ENCODE results near the gene PHF21B.

Gene PHF21B

DNA sequence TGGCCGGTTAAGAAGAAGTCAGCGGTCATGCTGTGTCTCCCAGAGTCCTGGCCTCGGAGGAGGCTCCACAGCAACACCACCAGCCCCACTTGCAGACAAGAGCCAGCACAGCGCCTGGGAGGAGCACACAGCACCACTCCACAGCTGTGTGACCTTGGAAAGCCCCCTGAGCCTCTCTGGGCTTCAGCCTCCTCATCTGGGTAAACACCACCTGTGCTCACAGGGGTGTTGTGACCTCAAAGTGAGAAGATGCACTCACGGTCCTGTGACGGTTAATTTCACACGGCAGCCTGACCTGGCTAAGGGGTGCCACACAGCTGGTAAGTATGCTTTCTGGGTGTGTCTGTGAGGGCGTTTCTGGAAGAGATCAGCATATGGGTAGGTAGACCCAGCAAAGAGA, 54.7 kb downstream of the PHF21B start:
- FAIRE-seq: no peak

DNA sequence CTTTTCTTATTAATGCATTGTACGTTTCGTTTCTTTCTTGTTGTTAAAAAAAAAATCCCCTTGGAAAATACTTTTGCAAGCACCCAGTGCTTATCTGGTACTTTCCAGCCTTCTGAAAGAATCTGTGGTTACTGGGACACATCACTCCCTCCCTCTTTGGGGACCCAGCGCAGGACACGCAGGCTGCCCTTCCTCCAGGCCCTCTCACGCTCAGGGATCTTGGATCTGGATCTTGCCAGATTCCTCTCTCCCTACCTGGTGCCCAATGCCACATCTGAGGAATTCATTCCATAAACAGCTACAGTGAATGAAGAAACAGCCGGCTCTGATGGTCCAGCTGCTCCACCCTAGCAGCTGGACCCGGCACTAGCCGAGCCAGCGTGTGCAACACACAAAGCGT, 55.7 kb downstream of the PHF21B start:
- no peak for FAIRE-seq

DNA sequence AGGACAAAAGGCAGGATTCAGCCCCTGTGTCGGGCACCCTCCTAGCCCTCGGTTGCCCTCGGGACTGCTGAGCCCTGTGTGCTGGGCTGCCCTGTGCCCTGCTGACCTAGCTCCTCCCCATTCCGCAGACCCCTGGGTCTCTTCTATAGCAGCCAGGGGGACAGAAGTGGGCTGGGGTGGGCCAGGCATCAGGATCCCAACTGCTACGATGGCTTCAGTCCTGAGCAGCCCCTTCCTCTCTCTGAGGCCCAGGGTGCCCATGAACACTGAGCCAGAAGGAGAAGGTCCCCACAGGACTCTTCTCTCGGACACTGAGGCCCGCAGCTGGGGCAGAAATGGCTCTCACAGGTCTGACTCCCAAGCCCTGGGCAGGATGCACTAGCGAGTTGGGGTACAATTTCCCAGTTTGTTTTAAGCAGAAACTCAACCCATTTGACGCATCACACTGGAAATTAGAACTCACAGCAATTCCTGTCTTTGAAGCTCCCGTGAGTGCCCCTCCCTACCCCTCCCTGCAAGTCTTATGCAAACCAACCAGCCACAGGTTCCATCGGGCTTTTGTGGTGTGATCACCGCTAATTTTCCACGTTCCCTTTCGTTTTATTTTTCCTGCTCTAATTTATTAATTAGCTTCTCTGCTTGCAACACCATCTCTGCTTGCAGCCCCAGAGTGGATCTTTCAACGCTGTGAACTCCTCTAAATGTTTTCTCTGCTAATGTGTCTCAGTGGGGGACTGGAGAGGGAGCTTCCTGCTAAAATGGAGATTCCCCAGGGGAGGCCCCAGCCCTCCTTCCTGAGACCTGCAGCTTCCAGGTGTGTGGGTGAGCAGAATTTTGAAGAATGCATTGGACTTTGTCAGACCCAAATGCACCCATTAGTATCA, 56.7 kb downstream of the PHF21B start:
- FAIRE-seq: no peak

DNA sequence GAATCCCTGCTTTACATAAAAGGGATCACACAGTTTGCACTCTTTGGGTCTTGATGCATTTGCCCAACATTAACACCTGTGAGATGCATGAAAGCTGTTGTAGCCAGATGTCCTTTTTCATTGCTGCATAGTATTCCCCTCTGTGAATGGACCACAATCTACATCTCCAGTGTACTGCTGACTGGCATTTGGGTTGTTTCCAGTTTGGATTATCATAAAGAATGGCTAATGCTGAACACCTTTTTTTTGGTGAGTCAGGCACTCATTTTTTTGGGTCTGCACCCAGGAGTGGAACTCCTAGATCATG, 58.3 kb downstream of the PHF21B start:
- no peak for FAIRE-seq

DNA sequence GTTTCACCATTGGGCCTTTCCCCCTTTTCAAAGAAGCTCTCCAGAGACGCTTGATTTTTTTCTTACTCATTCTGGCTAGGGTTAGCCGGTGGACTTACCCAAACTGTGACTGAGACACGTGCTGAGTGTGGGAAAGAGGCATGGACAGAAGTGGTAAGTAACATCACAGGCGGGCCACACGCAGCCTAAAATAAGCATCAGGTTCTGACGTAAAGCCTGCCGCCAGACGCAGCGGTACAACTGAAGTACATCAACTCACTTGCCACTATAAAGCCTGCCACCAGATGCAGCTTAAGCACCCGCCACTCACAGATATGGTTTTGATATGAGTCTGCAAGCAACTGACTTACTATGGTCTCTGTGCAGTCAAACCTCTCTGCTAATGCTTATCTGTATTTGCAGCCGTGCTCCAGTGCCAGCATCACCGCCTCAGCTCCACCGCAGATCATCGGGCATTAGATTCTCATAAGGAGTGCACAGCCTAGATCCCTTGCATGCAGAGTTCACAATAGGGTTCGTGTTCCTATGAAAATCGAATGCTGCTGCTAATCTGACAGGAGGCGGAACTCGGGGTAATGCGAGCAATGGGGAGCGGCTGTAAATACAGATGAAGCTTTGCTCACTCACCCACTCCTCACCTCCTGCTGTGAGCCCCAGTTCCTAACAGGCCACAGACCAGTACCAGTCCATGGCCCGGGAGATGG, 58.8 kb downstream of the PHF21B start:
- no peak for FAIRE-seq

DNA sequence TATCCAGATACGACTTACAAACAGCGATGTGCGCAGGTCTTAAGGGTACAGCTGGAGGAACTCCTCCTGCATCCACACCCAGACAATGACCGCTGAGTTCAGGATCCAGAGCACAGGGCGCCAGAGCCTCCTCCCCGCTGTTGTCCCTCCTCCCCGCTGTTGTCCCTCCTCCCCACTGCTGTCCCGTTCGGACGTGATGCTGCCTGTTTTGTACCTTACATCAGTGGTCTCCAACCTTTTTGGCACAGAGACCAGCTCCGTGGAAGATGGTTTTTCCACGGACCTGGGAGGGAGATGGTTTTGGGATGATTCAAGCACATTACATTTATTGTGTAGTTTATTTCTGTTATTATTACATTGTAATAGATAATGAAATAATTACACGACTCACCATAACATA, 62.0 kb downstream of the PHF21B start:
- FAIRE-seq: no peak

DNA sequence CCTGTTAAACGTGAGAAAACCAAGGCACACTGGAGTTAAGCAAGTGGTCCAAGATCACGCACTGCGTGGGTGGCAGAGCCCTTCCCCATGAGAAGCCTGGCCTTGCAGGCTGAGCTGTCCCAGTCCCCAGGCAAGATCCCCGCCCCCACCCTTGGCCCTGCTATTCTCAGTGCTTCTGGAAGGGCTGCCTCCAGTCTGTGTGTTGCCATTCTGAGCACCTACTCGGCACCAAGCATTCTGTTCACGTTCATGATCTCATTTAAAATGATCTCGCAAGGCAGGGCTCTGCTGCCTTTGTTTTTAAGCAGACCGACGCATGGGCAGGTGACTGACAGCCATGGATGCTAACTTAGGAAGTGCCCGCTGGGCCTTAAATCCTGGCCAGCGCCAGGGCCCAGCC, 62.8 kb downstream of the PHF21B start:
- FAIRE-seq: no peak

DNA sequence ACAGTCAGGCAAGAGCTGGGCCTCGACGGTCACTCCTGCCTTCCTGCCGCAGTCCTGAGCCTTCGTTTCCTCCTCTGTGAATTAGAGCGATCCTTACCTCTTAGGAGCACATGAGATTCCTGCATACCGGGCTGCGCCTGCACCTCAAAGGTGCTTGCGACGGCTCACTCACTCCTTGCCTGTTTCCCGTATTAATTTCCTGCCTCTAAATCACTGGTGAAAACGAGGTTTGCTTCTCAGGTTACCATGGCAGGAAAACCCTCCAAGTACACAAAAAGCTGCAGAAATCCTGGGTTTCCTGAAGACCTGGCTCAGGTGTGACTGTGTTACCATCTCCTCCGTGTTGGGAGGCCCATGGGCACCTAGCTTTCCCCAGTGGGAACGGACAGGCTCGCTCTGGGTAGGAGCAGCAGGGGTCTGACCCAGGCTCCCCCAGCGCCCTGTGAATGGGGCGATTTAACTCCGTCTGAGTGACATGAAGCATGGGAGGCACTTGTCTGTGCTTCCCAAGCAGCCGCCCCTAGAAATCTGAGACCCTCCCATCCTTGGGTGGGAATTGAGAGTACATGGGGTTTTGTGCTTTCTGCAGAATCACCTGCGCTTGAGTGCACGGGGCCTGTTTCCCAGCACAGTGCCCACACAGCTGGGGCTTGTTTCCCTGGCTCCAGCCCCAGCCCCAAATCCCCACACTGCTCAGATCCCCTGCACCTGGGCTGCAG, 64.8 kb downstream of the PHF21B start:
- FAIRE-seq: no peak

DNA sequence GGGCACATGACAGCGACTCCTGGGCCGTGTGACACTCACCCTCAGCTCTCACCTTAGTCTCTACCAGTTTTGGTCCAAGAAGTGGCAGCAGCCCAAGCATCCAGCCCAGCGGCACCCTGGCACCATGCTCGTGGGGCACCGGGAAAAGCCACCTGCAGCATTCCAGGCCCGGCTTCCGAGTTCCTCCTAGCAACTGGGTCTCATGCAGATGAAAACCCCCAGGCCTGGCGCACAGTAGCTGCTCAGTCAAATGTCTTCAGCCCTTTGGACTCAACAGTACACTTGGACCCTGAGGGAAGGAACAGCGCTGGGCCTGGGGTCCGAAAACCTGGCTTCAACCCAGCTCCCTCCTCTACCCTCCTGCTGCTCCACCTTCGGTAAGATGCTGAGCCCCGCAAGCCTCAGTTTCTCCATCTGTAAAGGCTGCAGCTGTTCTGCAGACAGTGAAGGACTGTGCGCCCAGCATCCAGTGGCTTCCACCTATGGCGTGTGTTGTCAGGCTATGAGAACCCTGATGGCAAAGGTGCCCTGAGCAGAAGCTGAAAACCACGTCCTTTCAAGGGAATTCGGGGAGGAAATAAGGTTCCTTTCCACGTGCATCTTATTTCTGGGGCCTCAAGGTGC, 66.0 kb downstream of the PHF21B start:
- no peak for FAIRE-seq

DNA sequence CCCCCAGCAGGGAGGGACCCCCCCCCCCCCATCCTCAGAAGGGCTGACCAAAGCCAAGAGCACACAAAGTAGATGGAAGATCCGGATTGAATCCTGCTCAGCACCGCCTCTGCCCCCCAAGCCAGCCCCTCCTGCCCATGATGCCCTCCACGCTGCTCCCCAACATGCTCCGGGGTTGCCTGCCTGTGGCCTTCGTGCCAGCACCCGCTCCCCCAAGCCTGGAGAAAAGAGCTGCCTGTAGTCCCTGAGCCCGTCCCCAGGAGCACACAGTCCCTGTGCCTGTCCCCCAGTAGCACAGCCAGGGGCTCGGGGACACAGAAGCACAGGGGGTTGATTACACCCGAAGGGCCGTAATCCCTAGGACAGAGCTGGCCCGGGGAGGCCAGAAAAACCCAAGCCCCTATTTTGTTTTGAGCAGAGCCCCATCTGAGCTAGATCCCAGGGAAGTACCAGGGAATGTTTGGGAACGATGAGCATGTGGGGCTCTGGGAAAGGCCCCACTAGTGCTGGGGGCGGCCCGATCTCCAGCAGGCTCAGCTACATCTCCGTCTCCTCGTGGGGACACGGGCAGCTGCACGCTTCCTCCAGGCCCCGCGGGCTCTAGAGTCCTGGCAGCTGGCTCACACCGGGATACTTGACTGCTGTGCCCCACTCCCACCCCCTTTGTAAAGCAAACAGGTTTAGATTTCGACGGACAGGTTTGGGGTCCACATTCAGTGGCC, 66.7 kb downstream of the PHF21B start:
- FAIRE-seq: no peak

DNA sequence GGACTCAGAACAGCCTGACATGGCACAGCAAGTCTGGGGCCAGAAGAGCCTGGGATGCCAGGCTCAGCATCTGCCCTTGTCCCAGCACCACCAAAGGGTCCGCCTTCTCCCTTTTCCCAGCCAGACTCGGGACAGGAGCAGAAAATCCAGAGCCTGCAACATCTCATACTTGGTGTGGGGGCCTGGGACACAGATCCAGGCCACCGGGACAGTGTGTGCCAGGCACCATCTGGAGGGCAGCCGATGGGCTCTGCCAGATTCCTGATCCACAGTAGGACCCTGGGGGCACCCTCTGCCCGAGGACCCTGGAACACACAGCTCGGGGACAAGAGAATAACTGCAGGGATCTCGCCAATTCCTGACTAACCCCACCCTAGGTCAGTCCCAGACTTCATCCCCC, 67.7 kb downstream of the PHF21B start:
- FAIRE-seq: no peak

DNA sequence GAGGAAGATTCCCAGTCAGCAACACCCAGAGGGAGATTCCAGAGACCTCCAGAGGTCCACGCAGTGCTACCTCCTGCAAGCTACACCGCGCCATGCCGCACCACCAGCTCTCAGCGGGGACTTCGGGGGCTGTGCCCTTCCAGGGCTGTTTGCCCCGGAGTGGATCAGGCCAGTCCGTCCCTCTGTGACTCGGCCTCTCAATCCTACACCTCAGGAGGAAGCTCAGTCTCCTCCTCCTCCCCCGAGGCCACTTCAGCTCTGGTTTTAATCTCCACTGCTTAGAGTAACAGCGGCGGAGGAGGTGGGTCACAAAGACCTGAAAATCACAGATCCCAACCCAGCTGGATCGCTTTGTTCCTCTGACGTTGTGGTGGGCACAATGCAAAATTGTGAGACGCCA, 68.6 kb downstream of the PHF21B start:
- no peak for FAIRE-seq

DNA sequence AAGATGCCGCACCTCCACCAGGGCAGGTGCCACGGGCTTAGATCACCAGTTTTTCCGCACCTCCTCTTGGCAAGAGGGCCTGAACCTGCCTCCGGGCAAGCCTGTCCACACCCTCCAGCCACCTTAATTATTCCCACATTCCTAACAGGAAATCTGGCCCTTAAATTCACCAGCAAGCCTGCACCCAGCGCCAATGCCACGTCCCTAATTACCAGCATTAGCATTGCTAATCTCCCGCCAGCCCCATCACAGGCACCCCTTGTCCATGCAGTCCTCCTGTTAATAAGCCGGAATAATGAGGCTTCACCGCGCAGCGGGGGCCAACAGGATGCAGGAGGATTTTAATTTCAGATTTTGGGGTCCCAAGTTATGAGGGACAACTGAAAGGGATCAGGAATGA, 69.7 kb downstream of the PHF21B start:
- FAIRE-seq: no peak

DNA sequence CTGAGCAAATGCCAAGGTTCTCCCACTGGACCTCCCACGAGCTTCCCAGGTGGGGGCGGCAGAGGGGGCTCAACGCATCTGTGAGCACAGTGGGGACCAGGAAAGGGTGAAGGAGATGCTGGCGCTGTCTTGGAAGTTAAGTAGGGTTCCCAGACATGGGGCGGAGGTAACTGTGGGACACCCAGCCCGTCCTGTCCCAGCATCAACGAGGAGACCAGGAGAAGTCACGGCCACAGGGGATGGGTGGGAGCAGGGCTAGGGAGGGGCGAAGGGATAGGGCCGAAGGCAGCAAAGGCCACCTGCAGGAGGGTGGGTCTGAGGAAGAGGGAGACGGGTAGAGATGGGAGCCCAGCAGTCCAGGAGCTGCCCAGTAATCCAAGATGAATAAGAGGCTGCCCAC, 70.4 kb downstream of the PHF21B start:
- no peak for FAIRE-seq

DNA sequence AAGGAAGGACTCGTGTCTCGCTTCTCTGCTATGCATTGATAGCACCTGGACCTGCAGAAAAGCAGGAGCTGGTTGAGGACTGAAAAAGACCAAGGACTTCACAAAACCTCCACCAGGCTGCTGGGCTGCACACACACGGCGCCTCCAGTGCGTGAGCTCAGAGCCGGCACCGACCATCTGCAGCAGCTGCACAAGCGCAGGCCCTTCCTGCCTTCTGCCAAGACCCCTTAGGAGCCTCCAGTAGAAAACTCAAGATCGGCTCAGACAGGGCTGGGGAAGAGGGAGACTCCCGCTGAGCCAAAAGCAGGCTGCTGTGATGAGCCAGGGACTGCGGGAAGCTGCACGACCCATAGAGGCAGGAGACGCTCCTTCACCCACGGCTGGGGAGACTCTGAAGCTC, 70.9 kb downstream of the PHF21B start:
- FAIRE-seq: no peak

DNA sequence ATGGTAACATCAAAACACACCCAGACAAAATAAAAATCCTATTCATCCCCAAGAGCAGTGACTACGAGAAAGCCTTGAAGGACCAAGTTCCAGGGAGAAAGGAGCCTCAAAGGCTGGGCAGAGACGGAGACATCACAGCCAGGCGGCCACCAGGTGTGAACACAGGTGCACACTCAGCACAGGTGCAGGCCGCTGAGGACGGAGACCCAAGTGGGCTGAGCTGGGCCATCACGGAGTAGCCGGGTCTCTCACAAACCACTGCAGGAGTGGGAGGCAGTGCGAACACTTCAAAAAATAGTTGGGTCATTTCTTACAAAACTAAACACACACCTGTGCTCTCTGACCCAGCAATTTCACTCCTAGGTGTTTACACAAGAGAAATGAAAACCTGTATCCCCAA, 72.6 kb downstream of the PHF21B start:
- FAIRE-seq: no peak

DNA sequence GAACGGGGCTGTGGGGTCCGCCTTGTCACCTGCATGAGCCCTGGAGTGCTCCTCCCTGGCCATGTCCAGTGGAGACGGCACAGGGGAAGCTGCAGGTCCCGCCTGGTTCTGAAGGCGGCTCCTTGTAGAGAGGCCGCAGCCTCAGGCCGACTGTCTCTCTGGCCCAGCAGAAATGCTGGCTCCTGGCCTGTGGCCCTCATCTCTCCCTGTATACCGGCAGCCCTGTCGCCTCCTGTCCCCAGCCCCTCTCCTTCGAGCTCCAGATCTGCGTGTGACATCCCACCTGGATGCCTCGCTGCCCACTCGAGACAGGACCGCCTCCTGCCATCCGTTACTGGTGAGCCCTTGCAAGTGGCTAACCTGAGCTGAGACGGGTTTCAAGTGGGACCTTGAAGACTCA, 73.6 kb downstream of the PHF21B start:
- no peak for FAIRE-seq

DNA sequence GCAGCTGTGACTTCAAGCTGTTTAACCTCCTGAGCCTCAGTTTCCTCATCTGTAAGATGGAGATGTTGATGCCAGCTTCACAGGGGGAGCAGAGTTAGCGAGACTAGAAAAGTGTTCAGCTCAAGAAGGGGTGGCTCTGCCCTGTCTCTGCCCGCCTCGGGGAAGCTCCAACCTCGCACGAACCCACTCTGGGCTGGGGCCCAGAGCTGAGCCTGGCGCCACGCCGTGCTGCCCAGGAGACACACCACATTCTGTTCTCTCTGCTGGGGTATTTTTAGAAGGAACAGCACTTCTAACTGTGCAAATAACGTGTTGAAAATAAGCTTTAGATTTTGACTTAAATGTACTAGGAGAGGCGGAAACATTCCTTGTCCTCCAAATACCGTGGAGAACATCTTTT, 74.1 kb downstream of the PHF21B start:
- FAIRE-seq: no peak

DNA sequence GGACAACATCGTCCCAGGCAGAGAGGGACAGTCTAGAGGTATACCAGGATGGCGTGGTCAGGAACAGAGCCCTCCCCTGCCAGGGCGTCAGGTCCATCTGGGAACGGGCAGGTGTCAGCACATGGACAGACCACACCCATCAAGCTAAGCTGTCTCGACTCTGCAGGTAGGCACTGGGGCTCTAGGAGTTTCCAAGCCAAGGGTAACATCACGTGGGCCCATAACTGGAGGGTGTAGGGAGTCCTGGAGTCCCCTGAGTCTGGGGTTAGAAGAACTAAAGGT, 75.4 kb downstream of the PHF21B start:
- FAIRE-seq: no peak

DNA sequence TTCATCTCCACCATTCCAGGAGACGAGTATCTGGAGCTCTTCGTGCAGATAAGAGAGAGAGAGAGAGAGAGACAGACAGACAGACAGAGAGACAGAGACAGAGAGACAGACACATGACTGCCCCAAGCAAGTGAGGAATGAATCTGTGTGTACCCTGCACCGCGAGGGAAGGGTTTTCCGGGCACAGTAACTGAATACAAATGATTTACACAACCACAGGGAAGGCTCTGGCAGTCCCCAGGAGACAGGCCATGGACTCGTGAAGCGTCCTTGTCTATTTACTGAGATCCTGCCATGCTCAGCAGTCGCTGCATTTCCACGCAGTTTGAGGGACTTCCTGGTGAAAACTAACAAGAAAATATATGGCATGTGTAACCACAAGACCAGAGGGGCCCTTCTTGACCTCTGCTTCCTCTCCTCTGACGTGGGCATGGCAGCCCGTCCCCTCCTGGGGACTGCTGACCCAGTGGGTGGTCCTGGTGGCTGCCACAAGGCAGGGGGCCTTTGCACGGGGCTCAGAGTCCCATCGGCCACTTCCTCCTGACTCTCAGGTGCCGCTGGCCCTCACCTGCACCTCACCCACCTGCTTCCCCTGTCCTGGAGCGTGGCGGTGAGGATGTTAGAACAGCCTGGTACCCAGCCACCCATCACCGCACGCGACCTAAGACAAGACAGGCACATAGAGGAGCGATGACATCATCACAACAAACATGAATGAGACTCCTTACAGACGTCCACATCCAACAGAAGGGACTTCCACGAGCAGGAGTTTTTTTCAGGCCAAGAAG, 75.9 kb downstream of the PHF21B start:
- FAIRE-seq: no peak

DNA sequence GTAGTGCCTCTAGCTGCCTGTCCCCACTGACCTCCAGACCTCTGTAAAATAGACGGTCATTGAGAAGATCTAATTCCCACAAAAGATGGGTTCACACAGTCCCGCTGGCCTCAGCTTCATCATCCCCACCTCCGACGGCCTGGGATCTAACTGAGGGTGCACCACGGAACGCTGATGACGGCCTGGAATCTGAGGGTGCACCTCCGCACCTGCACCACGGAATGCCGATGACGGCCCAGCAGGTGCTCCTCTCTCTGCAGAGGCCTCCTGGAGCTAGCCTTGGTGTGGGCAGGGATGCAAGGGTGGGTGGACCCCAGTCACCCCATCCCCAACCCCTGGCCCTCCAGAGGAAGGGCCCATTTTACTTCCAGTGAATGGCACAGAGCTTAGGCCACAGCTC, 77.3 kb downstream of the PHF21B start:
- FAIRE-seq: no peak

DNA sequence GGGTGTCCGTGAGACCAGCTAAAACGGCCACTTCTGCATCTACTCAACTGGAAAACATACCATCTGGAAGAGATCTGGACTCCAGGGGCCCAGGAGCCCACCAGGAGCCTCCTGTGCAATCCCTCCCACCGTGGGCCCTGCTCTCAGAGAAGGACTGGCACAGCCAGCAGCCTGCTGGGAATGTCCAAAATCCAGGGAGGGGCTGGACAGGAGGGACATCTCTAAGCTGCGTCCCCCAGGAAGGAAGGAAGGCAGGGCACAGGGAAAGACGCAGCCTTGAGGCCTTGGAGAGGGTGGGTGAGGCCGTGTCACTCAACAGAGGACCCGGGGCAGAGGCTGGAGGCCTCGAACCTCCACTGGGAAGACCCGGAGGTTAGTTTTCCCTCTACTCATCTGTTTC, 78.0 kb downstream of the PHF21B start:
- no peak for FAIRE-seq

Data from G401.6 (cell line).